Stimulated activated CD4-positive, alpha-beta T cell treated with anti-CD3 and anti-CD28 coated beads, Interleukin-15, amount 100 ng/mL, for 48 hours (primary cell): Measurements from ENCODE around the gene RHBDF2.

ENCODE experiments used
- DNase-seq, 2 donors: peaks; one replicate each; pipeline ENCODE4 v3.0.0-alpha.2; 2020; ENCODE audit warnings: low read depth in 2 of 2

Gene RHBDF2

DNA sequence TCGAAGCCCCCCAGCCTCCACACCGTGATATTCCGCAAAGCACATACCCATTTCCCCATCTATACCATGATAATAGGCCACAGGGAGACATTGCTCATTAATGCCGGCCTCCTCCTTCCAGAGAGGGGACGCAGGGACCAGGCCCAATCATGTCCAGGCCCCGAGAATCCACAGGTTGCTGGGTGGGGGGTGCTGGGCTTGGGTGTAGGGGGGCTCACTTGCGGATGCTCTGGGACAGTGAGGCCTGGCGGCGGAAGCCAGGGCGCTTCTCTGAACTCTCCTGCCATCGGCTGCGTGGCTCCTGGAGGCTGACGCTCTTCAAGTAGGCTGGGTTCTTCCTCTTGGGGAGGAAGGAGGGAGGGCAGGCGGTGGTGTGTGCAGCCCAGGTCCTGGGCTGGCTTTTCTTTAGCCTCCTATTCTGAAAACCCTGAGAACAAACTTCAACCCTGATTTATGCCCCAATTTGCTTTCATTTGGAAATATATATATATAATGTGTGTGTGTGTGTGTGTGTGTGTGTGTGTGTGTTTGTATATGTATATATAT is 21.6 kb downstream of the RHBDF2 start:
- DNase-seq: no peak

DNA sequence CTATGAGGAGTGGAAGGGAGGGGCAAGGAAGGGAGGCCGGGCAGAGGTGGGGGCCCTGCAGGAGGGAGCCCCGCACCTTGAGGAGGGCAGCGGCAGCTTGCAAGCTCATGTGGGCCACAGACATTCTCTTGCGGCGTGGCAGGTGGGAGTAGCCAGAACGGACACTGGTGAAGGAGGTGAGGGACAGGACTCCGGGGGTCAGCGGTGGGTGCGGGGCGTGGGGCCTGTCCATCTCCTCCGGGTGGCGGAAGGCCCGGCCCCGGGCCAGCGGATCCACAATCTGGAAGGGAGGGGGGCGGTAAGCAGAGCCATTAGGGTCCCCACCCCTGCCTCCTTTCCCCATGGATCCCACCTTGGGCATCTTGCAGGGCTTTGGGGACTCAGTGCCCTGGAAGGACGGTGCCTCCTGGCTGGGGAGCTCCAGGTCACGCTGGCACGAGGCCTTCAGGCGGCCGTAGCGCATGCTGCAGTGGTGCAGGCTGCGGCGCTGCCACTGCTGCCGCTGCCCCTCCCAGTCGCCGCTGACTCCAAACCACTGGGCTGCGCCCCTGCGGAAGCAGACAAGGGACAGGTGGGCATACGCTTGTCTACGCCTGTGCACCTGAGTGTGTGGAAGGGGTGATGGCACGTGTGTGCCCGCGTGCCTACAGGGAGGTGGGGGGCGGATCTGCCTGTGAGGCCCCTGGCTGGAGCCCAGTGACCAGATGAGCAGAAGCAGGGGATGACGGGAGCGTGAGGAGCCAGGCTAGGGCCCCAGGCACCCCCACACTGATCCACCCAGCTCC is 22.3 kb downstream of the RHBDF2 start:
- DNase-seq: no peak

DNA sequence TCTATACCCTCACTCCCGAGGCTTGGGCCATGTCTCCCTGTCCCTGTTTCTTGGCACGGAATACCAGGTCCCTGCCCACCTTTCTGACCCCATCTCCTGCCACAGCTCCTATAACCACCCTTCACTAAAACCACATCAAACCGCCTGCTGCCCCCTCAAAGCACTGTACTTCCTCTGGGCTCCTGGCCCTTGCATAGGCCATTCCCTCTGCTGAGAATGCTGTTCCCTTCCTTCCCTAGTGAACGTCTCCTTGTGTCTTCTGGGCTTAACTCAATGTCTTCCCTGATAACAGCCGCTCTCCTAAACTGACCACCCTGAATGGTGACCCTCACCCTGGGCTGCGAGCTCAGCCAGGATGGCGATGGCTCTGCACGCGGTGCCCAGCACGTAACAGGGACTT is 23.1 kb downstream of the RHBDF2 start:
- DNase-seq: no peak

DNA sequence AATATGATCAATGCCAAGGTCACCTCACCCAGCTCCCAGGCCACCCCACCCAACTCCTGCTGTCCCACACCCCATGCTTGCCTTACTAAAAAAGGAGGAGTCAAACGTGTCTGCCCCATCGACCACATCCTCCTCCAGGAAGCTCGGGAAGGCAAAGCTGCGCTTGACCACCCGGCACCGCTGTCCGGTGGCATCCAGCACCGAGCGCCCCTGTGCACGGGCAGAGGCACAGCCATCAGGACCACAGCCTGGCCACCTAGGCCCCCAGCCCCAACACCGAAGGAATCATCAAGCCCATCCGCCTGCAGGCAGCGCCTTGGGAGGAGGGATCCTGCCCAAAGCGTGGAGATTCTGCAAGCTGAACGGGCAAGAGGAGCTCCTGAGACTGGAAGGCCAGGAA is 23.6 kb downstream of the RHBDF2 start:
- no peak for DNase-seq

DNA sequence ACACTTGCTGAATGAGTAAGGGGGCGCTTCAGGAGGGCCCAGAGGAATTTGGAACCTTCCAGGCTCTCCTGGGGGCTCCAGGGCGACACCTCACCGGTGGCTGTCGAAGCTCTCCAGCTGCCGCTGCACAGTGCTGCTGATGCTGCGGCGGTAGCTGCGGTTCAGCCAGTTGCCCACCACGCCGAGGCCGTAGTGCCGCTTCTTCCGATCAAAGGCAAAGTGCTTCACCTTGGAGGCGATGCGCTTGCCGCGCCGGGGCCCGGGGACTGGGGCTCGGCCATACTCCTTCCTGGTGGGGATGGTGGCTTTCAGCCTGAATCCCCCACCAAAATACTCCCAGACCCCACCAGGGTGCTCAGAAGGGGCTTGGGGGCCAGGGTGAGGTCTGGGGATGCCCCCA is 24.5 kb downstream of the RHBDF2 start:
- DNase-seq: no peak

DNA sequence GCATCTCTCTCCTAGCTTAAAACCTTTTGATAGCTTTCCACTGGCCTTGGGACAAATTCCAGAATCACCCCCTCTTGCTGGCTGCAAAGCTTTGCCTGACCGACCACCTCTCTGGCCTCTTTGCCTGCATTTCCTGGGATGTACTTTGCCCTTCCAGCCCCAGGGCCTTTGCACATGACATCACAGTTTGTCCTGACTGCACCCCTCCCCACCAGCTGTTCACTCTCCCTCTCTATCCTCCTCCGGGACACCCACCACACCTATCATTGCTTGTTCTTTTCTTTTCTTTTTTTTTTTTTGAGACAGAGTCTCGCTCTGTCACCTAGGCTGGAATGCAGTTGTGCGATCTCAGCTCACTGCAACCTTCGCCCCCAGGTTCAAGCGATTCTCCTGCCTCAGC is 25.9 kb downstream of the RHBDF2 start:
- DNase-seq: no peak

DNA sequence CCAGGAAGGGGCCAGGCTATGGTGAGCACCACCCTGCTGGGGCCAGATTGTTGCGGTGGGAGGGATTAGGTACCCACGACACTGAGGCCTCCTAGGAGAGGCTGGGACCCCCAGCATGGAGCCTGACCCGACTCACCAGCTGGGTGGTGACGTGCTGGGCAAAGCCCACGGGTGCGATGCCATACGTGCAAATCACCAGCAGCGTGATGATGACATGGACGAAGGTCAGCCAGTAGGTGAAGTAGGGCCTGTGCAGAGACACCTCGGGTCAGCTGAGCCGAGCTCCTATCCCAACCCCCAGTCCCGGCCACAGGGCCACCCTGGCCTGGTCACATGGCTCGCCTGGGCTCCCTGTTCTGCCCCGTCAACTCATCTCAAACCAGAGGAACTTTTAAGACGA is 26.3 kb downstream of the RHBDF2 start:
- no peak for DNase-seq

DNA sequence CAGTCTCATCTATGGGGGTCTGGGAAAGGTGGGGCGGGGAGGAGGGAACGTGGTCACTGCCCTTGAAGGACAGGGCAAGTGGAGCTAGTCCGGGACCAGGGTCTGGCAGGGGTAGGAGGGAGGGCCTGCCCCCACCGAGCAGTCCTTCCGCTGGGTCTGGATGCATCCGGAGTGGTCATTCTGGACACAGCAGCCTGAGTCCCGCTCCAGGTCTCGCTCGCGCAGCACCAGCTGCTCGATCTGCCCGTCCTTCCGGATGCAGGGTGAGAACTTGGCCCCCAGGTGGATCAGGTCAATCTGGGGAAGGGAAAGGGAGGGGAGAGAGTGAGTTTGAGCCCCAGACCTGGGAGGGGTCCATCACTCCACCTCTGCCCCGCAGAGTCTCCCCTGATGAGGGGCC is 27.0 kb downstream of the RHBDF2 start:
- DNase-seq: no peak

DNA sequence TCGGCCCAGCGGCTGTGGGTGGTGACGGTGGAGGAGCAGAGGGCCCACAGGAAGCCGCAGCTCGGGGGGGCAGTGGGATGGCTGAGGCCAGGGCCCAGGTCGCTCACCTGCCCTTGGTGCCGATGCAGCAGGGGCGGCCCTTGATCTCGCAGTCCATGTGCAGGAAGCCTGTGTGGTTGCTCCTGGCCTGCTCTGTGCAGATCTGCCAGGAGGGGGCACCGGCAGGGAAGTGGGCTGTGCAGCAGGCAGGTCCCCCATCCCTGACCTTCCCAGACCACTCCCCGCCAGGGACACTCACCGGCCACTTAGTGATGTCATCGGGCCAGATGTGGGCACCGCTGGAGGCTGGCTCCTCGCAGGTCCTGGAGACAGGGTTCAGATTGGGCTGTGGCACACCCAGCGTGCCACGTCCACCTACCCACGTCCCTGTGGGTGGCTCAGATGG is 27.7 kb downstream of the RHBDF2 start:
- no peak for DNase-seq

DNA sequence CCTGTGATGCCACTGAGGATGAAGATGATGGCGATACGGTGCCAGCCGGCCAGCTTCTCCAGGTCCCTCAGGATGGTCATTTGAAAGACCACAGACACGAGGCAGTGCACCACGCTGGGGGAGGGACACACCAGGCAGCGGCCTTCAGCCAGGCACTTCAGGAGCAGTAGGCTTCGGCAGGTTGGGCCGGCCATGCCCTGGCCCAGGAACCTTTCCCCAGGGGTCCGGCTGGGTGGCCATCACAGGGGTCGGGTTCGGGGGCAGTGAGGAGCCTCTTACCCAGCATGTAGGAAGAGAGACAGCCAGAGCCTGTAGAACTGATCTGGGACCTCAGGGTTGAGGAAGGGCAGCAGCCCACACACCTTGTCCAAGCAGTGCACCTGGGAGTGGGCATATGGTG is 28.5 kb downstream of the RHBDF2 start:
- DNase-seq: no peak

DNA sequence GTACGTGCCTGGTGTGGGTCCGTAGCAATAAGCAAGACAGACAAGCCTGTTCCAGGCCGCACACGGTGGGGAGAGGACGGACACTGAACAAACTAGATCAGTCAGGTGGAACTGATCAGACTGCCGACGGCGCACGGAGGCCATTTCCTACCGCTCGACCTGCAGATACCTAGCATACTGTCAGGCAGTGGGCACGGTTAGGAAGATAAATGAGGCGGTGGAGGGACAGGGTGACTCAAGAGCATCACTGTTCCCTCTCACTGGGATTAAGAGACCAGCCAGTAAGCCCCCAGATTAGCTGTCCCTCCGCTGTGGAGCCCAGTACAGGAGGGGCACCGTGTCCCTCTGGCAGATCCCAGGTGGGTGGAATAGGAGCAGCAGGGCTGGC is 29.0 kb downstream of the RHBDF2 start:
- DNase-seq: no peak

DNA sequence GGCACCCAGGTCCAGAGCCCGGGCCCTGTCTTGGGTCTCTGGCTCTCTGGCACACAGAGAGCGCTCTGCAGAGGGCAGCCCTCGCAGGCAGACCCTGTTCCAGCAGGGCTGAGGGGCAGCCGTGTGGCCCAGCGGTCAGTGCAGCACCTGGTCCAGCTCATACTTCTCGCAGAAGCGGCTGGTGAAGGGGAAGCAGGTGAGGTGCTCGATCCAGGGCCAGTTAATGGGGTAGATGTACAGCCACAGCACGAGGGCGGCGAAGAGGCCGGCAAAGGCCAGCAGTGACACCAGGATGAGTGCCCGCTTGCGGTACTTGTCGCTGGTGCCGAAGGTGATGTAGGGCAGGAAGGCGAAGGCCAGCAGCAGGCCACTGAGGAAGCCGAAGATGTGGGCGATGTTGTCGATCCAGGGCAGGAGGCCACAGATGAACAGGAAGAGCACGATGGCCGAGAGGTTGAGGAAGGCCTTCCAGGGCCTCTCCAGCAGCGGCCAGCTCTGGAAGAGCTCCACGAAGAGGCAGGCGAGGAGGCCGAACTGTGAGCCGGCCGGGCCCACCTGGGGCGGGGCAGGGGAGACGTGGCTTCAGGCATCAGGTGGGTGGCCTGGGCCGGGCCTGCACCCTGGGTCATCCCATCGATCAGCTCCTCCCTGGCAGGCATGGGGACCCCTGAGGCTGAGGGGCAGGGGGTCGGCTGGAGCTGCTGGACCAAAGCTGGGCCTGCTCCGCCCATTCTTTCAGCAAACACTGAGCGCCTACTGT is 29.5 kb downstream of the RHBDF2 start:
- DNase-seq: no peak

DNA sequence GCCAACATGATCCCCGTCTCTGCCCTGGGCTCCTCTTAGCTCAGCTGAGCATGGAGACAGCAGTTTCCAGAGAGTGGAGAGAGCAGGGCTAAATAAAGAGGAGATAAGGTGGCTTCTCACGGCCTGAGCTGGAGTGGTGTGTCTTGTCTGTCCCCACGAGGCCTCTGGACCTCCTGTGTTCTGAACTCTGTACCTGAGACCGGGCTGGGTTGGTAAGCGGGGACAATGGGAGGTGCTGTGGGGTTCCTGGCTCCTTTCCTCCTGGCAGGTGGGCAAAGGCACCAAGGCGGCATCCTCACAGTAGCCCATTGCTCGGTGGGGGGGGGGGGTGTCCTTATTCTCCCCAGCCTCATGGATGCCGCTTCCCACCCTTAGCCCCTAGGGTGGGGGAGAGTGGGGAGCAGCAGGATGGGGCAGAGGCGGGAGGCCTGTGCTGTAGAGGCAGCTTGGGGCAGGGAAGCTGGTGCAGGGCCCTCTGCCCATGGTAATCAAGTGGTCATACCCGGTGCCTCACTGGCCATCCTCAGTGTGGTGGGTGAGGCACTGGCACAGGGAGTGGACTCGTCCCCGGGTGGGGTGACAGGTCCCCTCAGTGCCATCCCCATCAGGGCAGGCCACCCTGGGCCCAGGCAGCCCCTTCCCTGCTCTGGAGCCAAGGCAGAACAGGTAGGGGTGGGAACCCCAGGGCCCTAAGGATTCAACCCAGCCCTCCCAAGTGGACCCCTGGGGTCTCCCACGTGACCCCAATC is 31.1 kb downstream of the RHBDF2 start:
- no peak for DNase-seq

DNA sequence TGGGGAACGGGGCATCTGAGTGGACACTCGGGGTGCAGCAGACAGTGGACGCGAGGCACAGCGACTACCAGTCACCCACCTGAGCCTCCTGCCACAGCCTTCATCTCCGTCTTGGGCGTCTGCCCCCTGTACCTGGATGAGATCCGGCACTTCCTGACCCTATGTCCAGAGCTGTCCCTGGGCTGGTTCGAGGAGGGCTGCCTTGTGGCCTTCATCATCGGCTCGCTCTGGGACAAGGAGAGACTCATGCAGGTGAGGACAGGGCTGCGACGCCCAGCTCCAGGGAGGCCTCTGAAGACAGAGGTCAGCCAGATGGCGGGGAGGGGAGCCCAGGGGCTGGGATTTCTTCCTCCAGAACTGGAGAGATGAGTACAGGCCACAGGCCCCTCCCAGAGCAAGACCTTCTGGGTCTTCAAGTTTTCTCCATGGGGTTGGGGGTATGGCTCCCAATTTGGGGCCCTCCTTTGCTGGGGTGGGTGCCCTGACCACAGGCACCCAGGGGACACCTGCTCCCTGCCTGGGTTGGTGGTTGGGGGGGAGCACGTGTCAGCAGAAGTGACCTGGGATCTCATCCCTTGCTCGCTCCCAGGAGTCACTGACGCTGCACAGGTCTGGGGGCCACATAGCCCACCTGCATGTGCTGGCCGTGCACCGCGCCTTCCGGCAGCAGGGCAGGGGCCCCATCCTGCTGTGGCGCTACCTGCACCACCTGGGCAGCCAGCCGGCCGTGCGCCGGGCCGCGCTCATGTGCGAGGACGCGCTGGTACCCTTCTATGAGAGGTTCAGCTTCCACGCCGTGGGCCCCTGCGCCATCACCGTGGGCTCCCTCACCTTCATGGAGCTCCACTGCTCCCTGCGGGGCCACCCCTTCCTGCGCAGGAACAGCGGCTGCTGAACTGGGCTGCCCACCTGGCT is 31.9 kb downstream of the RHBDF2 start:
- DNase-seq: no peak

DNA sequence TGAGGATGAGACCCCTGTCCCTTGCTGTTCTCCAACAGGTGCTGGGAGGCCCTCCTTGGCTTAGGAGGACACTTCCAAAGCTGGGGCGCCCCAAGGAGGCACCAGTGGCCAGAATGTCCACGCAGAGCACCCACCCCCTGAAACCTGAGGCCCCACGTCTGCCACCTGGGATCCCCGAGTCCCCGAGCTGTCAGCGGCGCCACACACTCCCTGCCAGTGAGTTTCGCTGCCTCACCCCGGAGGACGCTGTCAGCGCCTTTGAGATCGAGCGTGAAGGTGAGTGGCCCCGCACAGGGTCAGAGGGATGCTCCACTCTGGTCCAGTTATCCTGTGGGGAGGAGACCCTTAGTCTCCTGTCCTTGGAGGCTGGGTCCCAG is 32.6 kb downstream of the RHBDF2 start:
- DNase-seq: no peak

DNA sequence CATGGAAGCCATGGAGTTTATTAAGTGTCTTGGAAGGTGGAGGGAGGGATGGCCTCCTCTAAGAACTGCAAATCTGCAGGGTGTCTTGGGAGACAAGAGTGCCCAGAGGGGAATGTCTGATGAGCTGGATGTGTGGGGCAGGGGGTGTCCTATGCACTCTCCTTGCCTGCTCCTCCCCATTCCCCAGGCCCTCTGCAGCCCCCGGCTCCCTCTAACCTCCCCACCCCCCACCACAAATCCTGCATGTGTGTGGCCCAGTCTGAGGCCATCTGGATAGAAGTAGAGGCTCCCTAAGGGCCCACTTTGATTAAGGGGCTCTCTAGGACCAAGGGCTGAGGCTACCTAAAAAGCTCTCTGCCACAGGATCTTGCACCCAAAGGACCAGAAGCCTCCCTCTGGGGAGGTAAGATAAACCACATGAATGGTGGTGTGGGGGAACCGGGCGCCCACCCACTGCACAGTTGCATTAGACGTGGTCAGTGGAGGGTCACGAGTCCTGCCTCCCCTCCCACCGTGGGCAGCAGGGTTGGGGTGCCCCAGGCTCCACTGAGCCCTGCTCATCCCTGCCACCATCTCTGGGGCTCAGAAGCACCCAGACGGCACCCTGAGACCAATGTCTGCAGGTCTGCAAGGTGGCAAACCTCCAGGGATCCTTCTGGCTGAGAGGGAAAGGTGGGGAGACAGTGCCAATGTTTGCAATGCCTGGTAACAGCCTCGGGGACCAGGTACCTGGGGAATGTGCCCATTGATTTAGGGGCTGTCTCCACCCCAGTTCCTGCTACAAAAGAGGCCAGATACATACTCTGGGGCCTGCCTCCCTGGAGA is 33.2 kb downstream of the RHBDF2 start:
- no peak for DNase-seq

DNA sequence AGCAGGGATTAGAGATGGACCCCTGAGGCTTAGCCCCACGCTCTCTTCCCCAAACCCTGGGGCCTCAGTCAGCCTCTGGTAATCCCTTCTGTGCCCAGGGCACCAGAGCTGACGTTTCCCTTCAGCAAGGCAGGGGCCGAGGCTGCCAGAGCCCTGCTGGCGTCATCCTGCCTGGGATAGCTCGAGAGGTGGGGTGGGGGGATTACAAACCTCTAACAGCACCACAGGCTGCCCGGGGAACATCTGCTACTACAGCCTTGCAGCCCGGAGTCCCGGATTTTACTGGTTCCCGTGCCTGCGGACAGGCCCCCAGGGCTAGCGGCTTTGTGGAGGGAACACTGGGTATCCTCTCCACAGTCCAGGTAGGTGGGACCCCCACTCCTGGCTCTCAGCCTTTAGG is 33.9 kb downstream of the RHBDF2 start, which contains the start of gene AANAT:
Gene AANAT, plus strand, starts transcription at position 238 of the 400 bp plus-strand sequence. CDS start 1,144 bp downstream, outside the sequence.
- DNase-seq: no peak

DNA sequence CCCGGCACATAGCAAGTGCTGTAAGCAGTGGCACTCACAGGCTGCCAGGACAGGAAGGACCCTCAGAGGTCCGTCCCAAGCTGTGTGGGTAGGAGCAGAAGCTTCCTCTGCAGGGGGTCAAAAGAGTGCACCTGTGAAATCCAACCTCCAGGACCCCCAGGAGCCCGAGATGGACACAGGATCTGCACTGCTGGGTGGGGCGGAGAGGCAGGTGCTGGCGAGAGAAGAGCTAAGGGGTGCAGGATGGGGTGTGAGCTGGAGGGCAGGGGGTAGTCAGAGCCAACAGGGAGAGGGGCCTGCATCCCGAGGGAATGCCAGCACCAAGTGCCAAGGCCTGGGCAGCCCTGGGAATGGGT is 34.5 kb downstream of the RHBDF2 start:
- DNase-seq: no peak

DNA sequence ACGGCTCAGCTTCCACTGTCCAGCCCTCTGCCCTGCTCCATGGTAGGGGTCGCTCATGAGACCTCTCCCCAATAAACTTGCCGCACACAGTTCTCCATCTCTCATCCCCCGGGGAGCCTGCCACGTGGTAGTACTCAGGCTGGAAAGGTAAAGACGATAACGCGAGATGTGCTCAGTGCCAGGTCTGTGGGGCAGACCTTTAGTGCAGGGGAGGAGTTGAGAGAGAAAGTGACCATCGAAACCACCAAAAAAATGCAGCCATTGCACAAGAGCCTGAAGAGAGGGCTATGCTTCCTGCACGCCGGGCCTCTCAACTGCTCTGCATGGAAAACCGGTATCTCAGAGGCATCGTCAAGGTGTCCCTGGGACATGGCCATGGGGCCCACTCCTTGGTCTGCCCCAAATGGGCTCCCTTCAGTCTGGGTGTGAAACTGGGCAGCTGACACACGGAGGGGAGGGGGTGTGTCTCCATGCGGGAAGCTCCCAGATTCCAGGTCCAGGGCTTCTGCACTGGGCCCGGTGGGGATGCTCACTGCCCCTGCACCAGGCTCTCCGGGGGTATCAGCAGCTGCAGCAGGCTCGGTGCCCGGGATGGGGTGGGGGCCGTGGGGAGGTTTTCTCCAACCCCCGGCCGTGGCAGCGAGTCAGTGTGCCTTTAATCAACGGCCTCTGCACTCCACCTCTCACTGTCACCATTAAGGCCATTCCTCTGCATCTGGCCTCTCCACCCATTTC is 38.5 kb downstream of the RHBDF2 start:
- no peak for DNase-seq
